K562 (cell line): ENCODE data around the gene FBXO44. TPM values are rescaled to one million over a fixed set of nuclear protein-coding genes. Genes with fewer than 3 reads are reported as not detected.

Experiments used
- ARHGAP35 ChIP-seq: fragments of 450-650 bp; IDR thresholded peaks from 2 replicates; pipeline ENCODE4 v1.6.1; 2018; ENCODE audit not compliant: partially characterized antibody
- ARID3A ChIP-seq: IDR thresholded peaks from 2 replicates; pipeline ENCODE4 v1.6.1; 2012; ENCODE audit warnings: low read depth, low read length, improper control_type of control experiment, borderline replicate concordance
- CC2D1A ChIP-seq: fragments of 450-650 bp; IDR thresholded peaks from 2 replicates; pipeline ENCODE4 v1.6.1; 2017; ENCODE audit warnings: mild to moderate bottlenecking
- E2F6 ChIP-seq, 2 experiments: IDR thresholded peaks; 2 replicates each; pipeline ENCODE4 v1.6.1; 2011; ENCODE audit warnings: borderline replicate concordance in 1 of 2, control low read depth in 1 of 2, low read depth in 1 of 2, low read length in 1 of 2, mild to moderate bottlenecking in 1 of 2, mixed read lengths in 1 of 2, moderate library complexity in 1 of 2; ENCODE audit not compliant: insufficient read depth in 1 of 2, insufficient read length in 1 of 2, poor library complexity in 1 of 2, severe bottlenecking in 1 of 2; ENCODE audit errors: extremely low read depth in 1 of 2
- GATAD2B ChIP-seq: fragments of 450-650 bp; IDR thresholded peaks from 2 replicates; pipeline ENCODE4 v1.6.1; 2017; ENCODE audit warnings: mild to moderate bottlenecking, borderline replicate concordance
- LCOR ChIP-seq: sonication (generic); formaldehyde crosslinking; IDR thresholded peaks from 2 replicates; pipeline ENCODE4 v1.8.0; 2022; ENCODE audit warnings: mild to moderate bottlenecking, missing genetic modification reagents
- MAX ChIP-seq: sonication (generic); formaldehyde crosslinking; IDR thresholded peaks from 2 replicates; pipeline ENCODE4 v1.9.0; 2022; ENCODE audit warnings: mild to moderate bottlenecking, missing genetic modification reagents
- MBD2 ChIP-seq: sonication (generic); IDR thresholded peaks from 2 replicates; pipeline ENCODE4 v1.6.1; 2016; ENCODE audit warnings: low read depth, borderline replicate concordance
- NR2C1 ChIP-seq, 2 experiments: fragments of 450-650 bp; IDR thresholded peaks; 2 replicates each; pipeline ENCODE4 v1.6.1; 2017; ENCODE audit warnings: mild to moderate bottlenecking in 2 of 2, antibody characterized with exemption in 1 of 2, inconsistent platforms in 1 of 2, missing compliant biosample characterization in 1 of 2, missing genetic modification characterization in 1 of 2
- NR2C2 ChIP-seq, 2 experiments: fragments of 200-800 bp in 1 of 2; sonication (Bioruptor generic) in 1 of 2; sonication (generic) in 1 of 2; formaldehyde crosslinking in 1 of 2; IDR thresholded peaks; 2 replicates each; pipeline versions ENCODE4 v1.6.1 to v1.8.0; 2016 to 2022; ENCODE audit warnings: mild to moderate bottlenecking in 1 of 2, missing compliant biosample characterization in 1 of 2, missing genetic modification characterization in 1 of 2, missing genetic modification reagents in 1 of 2
- RERE ChIP-seq: sonication (generic); formaldehyde crosslinking; IDR thresholded peaks from 2 replicates; pipeline ENCODE4 v1.8.0; 2023; ENCODE audit warnings: missing genetic modification reagents, mild to moderate bottlenecking, borderline replicate concordance
- ZBTB8A ChIP-seq: fragments of 450-650 bp; IDR thresholded peaks from 2 replicates; pipeline ENCODE4 v1.6.1; 2018; ENCODE audit warnings: mild to moderate bottlenecking, moderate library complexity; ENCODE audit not compliant: partially characterized antibody
- ZNF232 ChIP-seq: sonication (generic); formaldehyde crosslinking; IDR thresholded peaks from 2 replicates; pipeline ENCODE4 v1.8.0; 2022; ENCODE audit warnings: mild to moderate bottlenecking, missing genetic modification reagents
- ZNF395 ChIP-seq: fragments of 200-800 bp; sonication (Bioruptor generic); IDR thresholded peaks from 2 replicates; pipeline ENCODE4 v1.6.1; 2017; ENCODE audit warnings: missing genetic modification characterization, missing compliant biosample characterization
- ZNF717 ChIP-seq: fragments of 250-450 bp; sonication (Bioruptor Pico); IDR thresholded peaks from 2 replicates; pipeline ENCODE4 v1.5.0; 2021
- polyA plus RNA-seq, 8 experiments: library from polyadenylated mRNA; depleted of rRNA in 4 of 8; stranded (reverse) in 5 of 8; unstranded in 3 of 8; fragments of >200 nt; fragmentation: Nextera tagmentation in 2 of 8; fragmentation: Illumina TruSeq in 1 of 8; extraction: Ambion mirVana in 2 of 8; extraction: Trizol in 1 of 8; gene quantifications; 2 replicates each; pipeline versions ENCODE4 v1.2.1 to v1.2.3, GENCODE V29; 2011 to 2014; ENCODE audit warnings: inconsistent platforms in 1 of 8, missing spikeins in 1 of 8
- total RNA-seq, 7 experiments: library from RNA; depleted of rRNA in 6 of 7; stranded (reverse); fragments of >200 nt in 6 of 7; fragmentation: Illumina TruSeq in 2 of 7; extraction: Trizol in 2 of 7; gene quantifications; 2 replicates each; pipeline versions ENCODE4 v1.2.1 to v1.2.3, GENCODE V29; 2011 to 2021; ENCODE audit warnings: low replicate concordance in 1 of 7

The FBXO44 gene
- total and polyA plus RNA-seq, 9 of the 15 experiments (the other 6 are each of a cell fraction or from before 2014, with no cell fraction given): 0.69 to 20.9 (median 6.7) TPM

- TF ChIP-seq RERE (CRISPR knock-in tag): peak; percentile 64; the same call in 1 of the 2 replicates
- 0 out of 2 replicates have a peak, but pooled peaks have one; percentile 46 for TF ChIP-seq NR2C1 (IDR thresholded peaks at IDR 0.05)
- TF ChIP-seq NR2C1 (tag; IDR thresholded peaks at IDR 0.05): no peak
- no peak for TF ChIP-seq CC2D1A
- 0 out of 2 replicates have a peak, but pooled peaks have one; percentile 6 for TF ChIP-seq ZNF395 (CRISPR knock-in tag)
- TF ChIP-seq NR2C2 (CRISPR knock-in tag; IDR thresholded peaks at IDR 0.05): no peak
- TF ChIP-seq NR2C2 (tag; IDR thresholded peaks at IDR 0.05): peak; percentile 56; the same call in 1 of the 2 replicates
- TF ChIP-seq MBD2: no peak
- TF ChIP-seq MAX (CRISPR knock-in tag): peak; percentile 8; the same call in 1 of the 2 replicates
- no peak for TF ChIP-seq GATAD2B
- TF ChIP-seq ZBTB8A: no peak
- TF ChIP-seq LCOR (CRISPR knock-in tag): 0 out of 2 replicates have a peak, but pooled peaks have one; percentile 56
- TF ChIP-seq ZNF717 (CRISPR knock-in tag): no peak
- TF ChIP-seq E2F6 (IDR thresholded peaks at IDR 0.05; ENCODE audit: borderline replicate concordance in 1 of 2, extremely low read depth in 1 of 2, insufficient read depth in 1 of 2, insufficient read length in 1 of 2, low read depth in 1 of 2, low read length in 1 of 2, poor library complexity in 1 of 2, severe bottlenecking in 1 of 2): peak in 1 of 2 experiments; percentile 9
- no peak for TF ChIP-seq ARID3A
- TF ChIP-seq ZNF232 (CRISPR knock-in tag): 0 out of 2 replicates have a peak, but pooled peaks have one; percentile 25
- TF ChIP-seq ARHGAP35: peak; percentile 40
Measured at GRCh38 chr1:11649624-11650330, 4.9 kb upstream of the FBXO44 start (continued).
